OCI-LY7 (cell line): Measurements from ENCODE around the gene AKR7A2.

ENCODE experiments used
- CTCF ChIP-seq: fragments of 200-600 bp; sonication (generic); conservative IDR thresholded peaks from 2 replicates; pipeline ENCODE4 v1.5.1; 2014; ENCODE audit warnings: mild to moderate bottlenecking, antibody characterized with exemption, low read length, moderate library complexity, mixed read lengths
- EZH2phosphoT487 ChIP-seq: fragments of 200-600 bp; sonication (generic); IDR thresholded peaks from 2 replicates; pipeline ENCODE4 v1.6.1; 2018; ENCODE audit warnings: low read depth, borderline replicate concordance, mild to moderate bottlenecking, mixed run types, antibody characterized with exemption, low read length, moderate library complexity, mixed read lengths

- TF ChIP-seq CTCF (no peak), EZH2phosphoT487 (no peak)
Measured at GRCh38 chr1:19272064-19272463, 39.9 kb downstream of the AKR7A2 start.
